ENCODE results near the gene SORCS3.

GRCh38 chr10:104707602-104708459, 66.7 kb downstream of the SORCS3 start:
- no peak for TF ChIP-seq POLR2A (IDR thresholded peaks at IDR 0.05; ENCODE audit: low read depth, low read length)
- TF ChIP-seq, protein P1, sequence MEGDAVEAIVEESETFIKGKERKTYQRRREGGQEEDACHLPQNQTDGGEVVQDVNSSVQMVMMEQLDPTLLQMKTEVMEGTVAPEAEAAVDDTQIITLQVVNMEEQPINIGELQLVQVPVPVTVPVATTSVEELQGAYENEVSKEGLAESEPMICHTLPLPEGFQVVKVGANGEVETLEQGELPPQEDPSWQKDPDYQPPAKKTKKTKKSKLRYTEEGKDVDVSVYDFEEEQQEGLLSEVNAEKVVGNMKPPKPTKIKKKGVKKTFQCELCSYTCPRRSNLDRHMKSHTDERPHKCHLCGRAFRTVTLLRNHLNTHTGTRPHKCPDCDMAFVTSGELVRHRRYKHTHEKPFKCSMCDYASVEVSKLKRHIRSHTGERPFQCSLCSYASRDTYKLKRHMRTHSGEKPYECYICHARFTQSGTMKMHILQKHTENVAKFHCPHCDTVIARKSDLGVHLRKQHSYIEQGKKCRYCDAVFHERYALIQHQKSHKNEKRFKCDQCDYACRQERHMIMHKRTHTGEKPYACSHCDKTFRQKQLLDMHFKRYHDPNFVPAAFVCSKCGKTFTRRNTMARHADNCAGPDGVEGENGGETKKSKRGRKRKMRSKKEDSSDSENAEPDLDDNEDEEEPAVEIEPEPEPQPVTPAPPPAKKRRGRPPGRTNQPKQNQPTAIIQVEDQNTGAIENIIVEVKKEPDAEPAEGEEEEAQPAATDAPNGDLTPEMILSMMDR (conservative IDR thresholded peaks at IDR 0.05; ENCODE audit: low read depth, low read length): no peak
- no peak for TF ChIP-seq MAZ (IDR thresholded peaks at IDR 0.05; ENCODE audit: borderline replicate concordance, low read depth, low read length)
- no peak for TF ChIP-seq CEBPB (IDR thresholded peaks at IDR 0.05; ENCODE audit: low read depth, low read length)
- TF ChIP-seq USF2 (IDR thresholded peaks at IDR 0.05; ENCODE audit: low read depth, low read length): no peak
- TF ChIP-seq RCOR1 (IDR thresholded peaks at IDR 0.05; ENCODE audit: insufficient replicate concordance, low read length): no peak
- no peak for TF ChIP-seq NFE2L2 (IDR thresholded peaks at IDR 0.05; ENCODE audit: low read depth, low read length)
- TF ChIP-seq FOS (IDR thresholded peaks at IDR 0.05; ENCODE audit: low read depth, low read length): no peak
- no peak for TF ChIP-seq CHD1 (IDR thresholded peaks at IDR 0.05; ENCODE audit: low read depth, low read length)

Data from IMR-90 (cell line).